CD14-positive monocyte (primary cell): ENCODE data around the gene RNFT1. TPM values are rescaled to one million over a fixed set of nuclear protein-coding genes. Genes with fewer than 3 reads are reported as not detected.
"Not testable (repeated sequence)": the region's sequence is repeated elsewhere in the genome, so short reads cannot be mapped to it uniquely, and the experiment has no call there.

Source experiments
- DNase-seq, 3 donors: peaks; one replicate each; pipeline ENCODE4 v3.0.0-alpha.2; 2011 to 2022
- H2AFZ ChIP-seq: 2 replicates; pipeline ENCODE4 v1.6.0; 2012; ENCODE audit warnings: mild to moderate bottlenecking, low read depth, low read length, inconsistent platforms; ENCODE audit not compliant: insufficient read depth, poor library complexity, severe bottlenecking
- H3K27ac ChIP-seq, 2 donors: 1 replicate in 1 of 2; 2 replicates in 1 of 2; pipeline ENCODE4 v1.5.1; 2012 to 2013; ENCODE audit warnings: low read length in 2 of 2, control low read depth in 1 of 2, inconsistent platforms in 1 of 2, low read depth in 1 of 2, mild to moderate bottlenecking in 1 of 2
- H3K27me3 ChIP-seq, 2 donors: one replicate each; pipeline versions ENCODE4 v1.6.0 to v1.6.1; 2011 to 2013; ENCODE audit warnings: low read length in 2 of 2; ENCODE audit not compliant: control insufficient read depth in 2 of 2, insufficient read depth in 2 of 2
- H3K36me3 ChIP-seq, 2 donors: replicated peaks in 1 of 2; 1 replicate in 1 of 2; 2 replicates in 1 of 2; pipeline versions ENCODE4 v1.5.1 to v1.6.1; 2012 to 2013; ENCODE audit warnings: low read length in 2 of 2, control low read depth in 1 of 2, inconsistent platforms in 1 of 2, mild to moderate bottlenecking in 1 of 2; ENCODE audit not compliant: insufficient read depth in 2 of 2, control insufficient read depth in 1 of 2
- H3K4me1 ChIP-seq, 2 donors: 1 replicate in 1 of 2; 2 replicates in 1 of 2; pipeline versions ENCODE4 v1.5.1 to v1.6.1; 2012 to 2013; ENCODE audit warnings: low read length in 2 of 2, control low read depth in 1 of 2, inconsistent platforms in 1 of 2, mild to moderate bottlenecking in 1 of 2, moderate library complexity in 1 of 2; ENCODE audit not compliant: insufficient read depth in 2 of 2, control insufficient read depth in 1 of 2
- H3K4me2 ChIP-seq: replicated peaks from 2 replicates; pipeline ENCODE3; 2012; ENCODE audit warnings: low read length, moderate library complexity, mild to moderate bottlenecking; ENCODE audit not compliant: poor library complexity, severe bottlenecking; ENCODE audit errors: extremely low read depth
- H3K4me3 ChIP-seq, 3 experiments: fragments of 200-600 bp in 1 of 3; sonication (generic) in 1 of 3; replicated peaks in 1 of 3; 1 replicate in 2 of 3; 2 replicates in 1 of 3; pipeline ENCODE4 v1.5.1; 2011 to 2013; ENCODE audit warnings: low read length in 3 of 3, mild to moderate bottlenecking in 3 of 3, control low read depth in 2 of 3, low read depth in 2 of 3, inconsistent platforms in 1 of 3, moderate library complexity in 1 of 3
- H3K79me2 ChIP-seq: 2 replicates; pipeline ENCODE4 v1.6.0; 2012; ENCODE audit warnings: mild to moderate bottlenecking, control low read depth, inconsistent platforms, low read length, moderate library complexity; ENCODE audit not compliant: insufficient read depth
- H3K9ac ChIP-seq: 2 replicates; pipeline ENCODE4 v1.6.0; 2017; ENCODE audit warnings: low read length, mild to moderate bottlenecking; ENCODE audit not compliant: insufficient read depth, poor library complexity, severe bottlenecking
- H3K9me3 ChIP-seq, 2 donors: replicated peaks in 1 of 2; 1 replicate in 1 of 2; 2 replicates in 1 of 2; pipeline versions ENCODE4 v1.5.1 to v1.6.1; 2012 to 2013; ENCODE audit warnings: low read length in 2 of 2, control low read depth in 1 of 2; ENCODE audit not compliant: control insufficient read depth in 1 of 2, insufficient read depth in 1 of 2
- H4K20me1 ChIP-seq: 2 replicates; pipeline ENCODE4 v1.6.0; 2012; ENCODE audit warnings: mild to moderate bottlenecking, low read length, control low read depth, moderate library complexity; ENCODE audit not compliant: insufficient read depth
- H3K27ac Mint-ChIP-seq, 7 donors: one replicate each; pipeline ENCODE4 v1.8.0; 2020; ENCODE audit warnings: mild to moderate bottlenecking in 7 of 7, mixed read lengths in 7 of 7, moderate library complexity in 6 of 7, inconsistent platforms in 2 of 7
- H3K27me3 Mint-ChIP-seq, 3 donors: one replicate each; pipeline ENCODE4 v1.8.0; 2021 to 2022; ENCODE audit warnings: low read depth in 3 of 3, mild to moderate bottlenecking in 3 of 3, mixed read lengths in 3 of 3, moderate library complexity in 3 of 3, inconsistent platforms in 1 of 3
- H3K36me3 Mint-ChIP-seq, 2 donors: one replicate each; pipeline ENCODE4 v1.8.0; 2020; ENCODE audit warnings: mixed read lengths in 2 of 2, inconsistent platforms in 1 of 2, mild to moderate bottlenecking in 1 of 2
- H3K4me1 Mint-ChIP-seq: one replicate; pipeline ENCODE4 v1.8.0; 2020; ENCODE audit warnings: mild to moderate bottlenecking, mixed read lengths
- H3K4me3 Mint-ChIP-seq, 2 donors: one replicate each; pipeline ENCODE4 v1.8.0; 2020; ENCODE audit warnings: mild to moderate bottlenecking in 2 of 2, mixed read lengths in 2 of 2, moderate library complexity in 1 of 2
- H3K9me3 Mint-ChIP-seq, 7 donors: one replicate each; pipeline ENCODE4 v1.8.0; 2020 to 2022; ENCODE audit warnings: mixed read lengths in 7 of 7, mild to moderate bottlenecking in 6 of 7, moderate library complexity in 6 of 7, inconsistent platforms in 2 of 7
- WGBS: methylation state at CpG from one replicate; pipeline ENCODE4 v1.1.5; 2013; ENCODE audit warnings: missing lambda C conversion rate; ENCODE audit not compliant: insufficient coverage; 5-methylcytosine and 5-hydroxymethylcytosine counted together
- intact Hi-C, 2 donors: fragments of 100-400 bp; cut with micrococcal nuclease; formaldehyde crosslinking; loops; one replicate each; pipeline versions ENCODE4 v1.15.0 to v1.15.1; 2023
- polyA plus RNA-seq, 3 donors: library from polyadenylated mRNA; depleted of rRNA in 1 of 3; unstranded in 2 of 3; stranded (reverse) in 1 of 3; fragments of 300-500 nt in 2 of 3; fragments of >200 nt in 1 of 3; fragmentation: Illumina TruSeq in 2 of 3; gene quantifications; 1 replicate in 2 of 3; 2 replicates in 1 of 3; pipeline ENCODE4 v1.2.3, GENCODE V29; 2012 to 2021
- TF ChIP-seq, protein P1 (sequence below): fragments of 200-600 bp; IDR thresholded peaks from one replicate; pipeline ENCODE4 v1.8.0; 2022; ENCODE audit warnings: antibody characterized with exemption, mild to moderate bottlenecking

The RNFT1 gene
- polyA plus RNA-seq, 3 donors: 55.2 to 60.8 (median 59.7) TPM

GRCh38 chr17:59954856-59955255 lies 9.7 kb downstream of the RNFT1 start:
- intact Hi-C loops: loop anchor here in 1 of 2 donors (5.0 kb wide), 1 partner anchor 38 kb away; no protein-coding TSS in a partner anchor
- Histone ChIP-seq H3K9ac (no peak overlapping the region), H3K79me2 (peaks cover 7% of the 10 kb centered on the region), H3K4me1 (no peaks in the 10 kb centered on the region), H3K27ac (no peak overlapping the region), H3K9me3 (no peaks in the 10 kb centered on the region), H4K20me1 (peaks cover 30% of the 10 kb centered on the region), H3K4me2 (no peak overlapping the region), H3K27me3 (no peaks in the 10 kb centered on the region), H3K4me3 (no peak overlapping the region), H3K36me3 (peaks cover 77 to 98% of the 10 kb centered on the region in 2 donors), H2AFZ (no peak overlapping the region)
- Mint-ChIP-seq H3K27ac (no peak overlapping the region), H3K9me3 (no peaks in the 10 kb centered on the region), H3K36me3 (peaks cover 77 to 85% of the 10 kb centered on the region in 2 donors), H3K4me1 (peaks cover 5% of the 10 kb centered on the region), H3K27me3 (no peaks in the 10 kb centered on the region), H3K4me3 (no peak overlapping the region)
- no CpG with 5 or more reads among the region's 3 CpGs for WGBS
- TF ChIP-seq, protein P1, sequence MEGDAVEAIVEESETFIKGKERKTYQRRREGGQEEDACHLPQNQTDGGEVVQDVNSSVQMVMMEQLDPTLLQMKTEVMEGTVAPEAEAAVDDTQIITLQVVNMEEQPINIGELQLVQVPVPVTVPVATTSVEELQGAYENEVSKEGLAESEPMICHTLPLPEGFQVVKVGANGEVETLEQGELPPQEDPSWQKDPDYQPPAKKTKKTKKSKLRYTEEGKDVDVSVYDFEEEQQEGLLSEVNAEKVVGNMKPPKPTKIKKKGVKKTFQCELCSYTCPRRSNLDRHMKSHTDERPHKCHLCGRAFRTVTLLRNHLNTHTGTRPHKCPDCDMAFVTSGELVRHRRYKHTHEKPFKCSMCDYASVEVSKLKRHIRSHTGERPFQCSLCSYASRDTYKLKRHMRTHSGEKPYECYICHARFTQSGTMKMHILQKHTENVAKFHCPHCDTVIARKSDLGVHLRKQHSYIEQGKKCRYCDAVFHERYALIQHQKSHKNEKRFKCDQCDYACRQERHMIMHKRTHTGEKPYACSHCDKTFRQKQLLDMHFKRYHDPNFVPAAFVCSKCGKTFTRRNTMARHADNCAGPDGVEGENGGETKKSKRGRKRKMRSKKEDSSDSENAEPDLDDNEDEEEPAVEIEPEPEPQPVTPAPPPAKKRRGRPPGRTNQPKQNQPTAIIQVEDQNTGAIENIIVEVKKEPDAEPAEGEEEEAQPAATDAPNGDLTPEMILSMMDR: no peak
- DNase-seq: no peak

- H3K4me2 ChIP-seq: no peak overlapping the region
- TF ChIP-seq, protein P1: no peak
- H4K20me1 ChIP-seq: peaks cover 18% of the 10 kb centered on the region
- H3K4me3 ChIP-seq: no peak overlapping the region
- no peaks in the 10 kb centered on the region for H3K4me1 ChIP-seq
- Mint-ChIP-seq H3K4me1 (no peaks in the 10 kb centered on the region), H3K36me3 (peaks cover 67 to 70% of the 10 kb centered on the region in 2 donors), H3K9me3 (no peaks in the 10 kb centered on the region), H3K27me3 (no peaks in the 10 kb centered on the region), H3K4me3 (no peak overlapping the region), H3K27ac (no peak overlapping the region)
- peaks cover 63 to 94% of the 10 kb centered on the region in 2 donors for H3K36me3 ChIP-seq
- no peaks in the 10 kb centered on the region for H3K79me2 ChIP-seq
- WGBS: no CpG with 5 or more reads among the region's 3 CpGs
- H2AFZ ChIP-seq: no peak overlapping the region
- intact Hi-C loops: loop anchor here in 1 of 2 donors (5.0 kb wide), 1 partner anchor 33 kb away; no protein-coding TSS in a partner anchor
- no peak overlapping the region for H3K9ac ChIP-seq
- H3K27ac ChIP-seq: no peak overlapping the region
- no peaks in the 10 kb centered on the region for H3K27me3 ChIP-seq
- DNase-seq: no peak
- H3K9me3 ChIP-seq: no peaks in the 10 kb centered on the region
Observed at GRCh38 chr17:59950049-59950448, 14.5 kb downstream of the RNFT1 start.

GRCh38 chr17:59947310-59947709 lies 17.2 kb downstream of the RNFT1 start:
- Histone ChIP-seq H3K36me3 (peaks cover 66 to 92% of the 10 kb centered on the region in 2 donors), H4K20me1 (peaks cover 18% of the 10 kb centered on the region)
- H3K9ac ChIP-seq, H3K4me1 Mint-ChIP-seq, H3K27me3 Mint-ChIP-seq, H3K27ac ChIP-seq, H3K4me3 Mint-ChIP-seq, H2AFZ ChIP-seq, H3K9me3 ChIP-seq, intact Hi-C loops, DNase-seq, H3K27me3 ChIP-seq, H3K9me3 Mint-ChIP-seq, H3K4me1 ChIP-seq, H3K4me3 ChIP-seq, H3K4me2 ChIP-seq, H3K79me2 ChIP-seq: not testable (repeated sequence)
- H3K36me3 Mint-ChIP-seq: peaks cover 67 to 69% of the 10 kb centered on the region in 2 donors
- H3K27ac Mint-ChIP-seq: peak overlapping the region in 1 of 7 donors; percentile 5
- no CpG with 5 or more reads among the region's 4 CpGs for WGBS
